ENCODE measurements around the gene EHD1.

- TF ChIP-seq, protein P1, sequence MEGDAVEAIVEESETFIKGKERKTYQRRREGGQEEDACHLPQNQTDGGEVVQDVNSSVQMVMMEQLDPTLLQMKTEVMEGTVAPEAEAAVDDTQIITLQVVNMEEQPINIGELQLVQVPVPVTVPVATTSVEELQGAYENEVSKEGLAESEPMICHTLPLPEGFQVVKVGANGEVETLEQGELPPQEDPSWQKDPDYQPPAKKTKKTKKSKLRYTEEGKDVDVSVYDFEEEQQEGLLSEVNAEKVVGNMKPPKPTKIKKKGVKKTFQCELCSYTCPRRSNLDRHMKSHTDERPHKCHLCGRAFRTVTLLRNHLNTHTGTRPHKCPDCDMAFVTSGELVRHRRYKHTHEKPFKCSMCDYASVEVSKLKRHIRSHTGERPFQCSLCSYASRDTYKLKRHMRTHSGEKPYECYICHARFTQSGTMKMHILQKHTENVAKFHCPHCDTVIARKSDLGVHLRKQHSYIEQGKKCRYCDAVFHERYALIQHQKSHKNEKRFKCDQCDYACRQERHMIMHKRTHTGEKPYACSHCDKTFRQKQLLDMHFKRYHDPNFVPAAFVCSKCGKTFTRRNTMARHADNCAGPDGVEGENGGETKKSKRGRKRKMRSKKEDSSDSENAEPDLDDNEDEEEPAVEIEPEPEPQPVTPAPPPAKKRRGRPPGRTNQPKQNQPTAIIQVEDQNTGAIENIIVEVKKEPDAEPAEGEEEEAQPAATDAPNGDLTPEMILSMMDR (conservative IDR thresholded peaks at IDR 0.05; ENCODE audit: low read depth, low read length), result no peak
- TF ChIP-seq EZH2phosphoT487 (IDR thresholded peaks at IDR 0.05; ENCODE audit: borderline replicate concordance, low read length), result no peak
- no peak for TF ChIP-seq EZH2 (IDR thresholded peaks at IDR 0.05; ENCODE audit: low read length, unreplicated experiment)
Measured at GRCh38 chr11:64888729-64889511, 10.5 kb upstream of the EHD1 start.
